ENCODE measurements around the gene EEF1E1. TPM values are rescaled to one million over a fixed set of nuclear protein-coding genes. Genes with fewer than 3 reads are reported as not detected.

Gene EEF1E1
- total and polyA plus RNA-seq, 2 donors from 2014 or later: 35.4 to 59.3 TPM

DNA sequence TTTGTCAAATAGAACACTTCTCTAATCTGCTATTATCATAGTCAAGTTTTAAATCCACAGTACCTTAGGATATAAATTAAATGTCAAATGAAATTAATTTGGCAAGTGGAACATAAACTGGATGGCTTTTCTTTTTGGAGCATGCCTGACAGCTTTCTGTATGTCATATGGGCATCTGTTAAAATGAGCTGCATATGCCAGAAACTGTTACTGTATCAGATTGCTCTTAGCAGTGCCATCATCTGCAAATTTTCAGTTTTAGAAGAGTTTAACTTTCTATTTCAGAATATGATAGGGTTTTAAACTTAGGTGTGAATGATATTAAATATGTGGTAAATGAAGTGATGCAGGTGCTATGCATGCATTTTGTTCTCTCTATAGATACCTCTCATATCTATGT is 3.4 kb upstream of the EEF1E1 start:
- no peak for TF ChIP-seq CTCF (IDR thresholded peaks at IDR 0.05; ENCODE audit: borderline replicate concordance, extremely low read depth, insufficient read depth)
- Histone ChIP-seq H3K36me3 (ENCODE audit: control insufficient read depth in 2 of 3, insufficient read depth in 3 of 3, low read length in 3 of 3) (no peaks in the 10 kb centered on the region), H3K9ac (ENCODE audit: low read length in 3 of 3) (no peak overlapping the region), H3K9me3 (ENCODE audit: control insufficient read depth in 2 of 3, insufficient read depth in 1 of 3, low read length in 3 of 3) (no peaks in the 10 kb centered on the region), H3K4me1 (ENCODE audit: control insufficient read depth in 2 of 3, insufficient read depth in 2 of 3, low read depth in 1 of 3, low read length in 3 of 3) (peaks cover 0 to 5% (median 4%) of the 10 kb centered on the region in 3 donors), H3K4me3 (ENCODE audit: low read length in 3 of 3) (no peak overlapping the region), H3K27me3 (ENCODE audit: control insufficient read depth, insufficient read depth, low read length) (no peaks in the 10 kb centered on the region), H3K27ac (ENCODE audit: low read depth in 2 of 2, low read length in 2 of 2) (no peak overlapping the region)
- FAIRE-seq (no peak), DNase-seq (no peak)
- intact Hi-C loops (cut with DNase I): no loop called here

DNA sequence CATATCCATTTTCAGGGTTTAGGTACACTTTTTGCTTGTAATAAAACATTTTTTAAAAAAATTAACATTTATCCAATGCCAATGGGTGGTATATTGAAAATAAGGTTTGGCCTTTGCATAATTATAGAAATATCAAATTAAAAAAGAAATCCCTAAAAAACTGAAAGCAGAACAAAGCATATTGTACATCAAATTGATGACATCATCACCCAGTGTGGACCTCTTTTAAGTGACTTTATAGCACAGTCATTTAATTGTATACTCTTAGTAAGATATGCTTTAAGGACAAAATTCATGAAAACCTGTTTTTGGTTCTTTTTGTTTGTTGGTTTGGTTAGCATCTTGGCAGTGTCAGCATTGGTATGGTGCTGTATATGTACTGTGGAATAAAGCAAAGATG is 1.4 kb upstream of the EEF1E1 start:
- DNase-seq (no peak), FAIRE-seq (no peak)
- no peak overlapping the region for H3K9ac ChIP-seq (ENCODE audit: low read length in 3 of 3)
- no peaks in the 10 kb centered on the region for H3K36me3 ChIP-seq (ENCODE audit: control insufficient read depth in 2 of 3, insufficient read depth in 3 of 3, low read length in 3 of 3)
- intact Hi-C loops (cut with DNase I): no loop called here
- peaks cover 0 to 8% (median 4%) of the 10 kb centered on the region in 3 donors for H3K4me1 ChIP-seq (ENCODE audit: control insufficient read depth in 2 of 3, insufficient read depth in 2 of 3, low read depth in 1 of 3, low read length in 3 of 3)
- no peak for TF ChIP-seq CTCF (IDR thresholded peaks at IDR 0.05; ENCODE audit: borderline replicate concordance, extremely low read depth, insufficient read depth)
- no peaks in the 10 kb centered on the region for H3K27me3 ChIP-seq (ENCODE audit: control insufficient read depth, insufficient read depth, low read length)
- no peak overlapping the region for H3K4me3 ChIP-seq (ENCODE audit: low read length in 3 of 3)
- H3K9me3 ChIP-seq (ENCODE audit: control insufficient read depth in 2 of 3, insufficient read depth in 1 of 3, low read length in 3 of 3): no peaks in the 10 kb centered on the region
- H3K27ac ChIP-seq (ENCODE audit: low read depth in 2 of 2, low read length in 2 of 2): no peak overlapping the region

DNA sequence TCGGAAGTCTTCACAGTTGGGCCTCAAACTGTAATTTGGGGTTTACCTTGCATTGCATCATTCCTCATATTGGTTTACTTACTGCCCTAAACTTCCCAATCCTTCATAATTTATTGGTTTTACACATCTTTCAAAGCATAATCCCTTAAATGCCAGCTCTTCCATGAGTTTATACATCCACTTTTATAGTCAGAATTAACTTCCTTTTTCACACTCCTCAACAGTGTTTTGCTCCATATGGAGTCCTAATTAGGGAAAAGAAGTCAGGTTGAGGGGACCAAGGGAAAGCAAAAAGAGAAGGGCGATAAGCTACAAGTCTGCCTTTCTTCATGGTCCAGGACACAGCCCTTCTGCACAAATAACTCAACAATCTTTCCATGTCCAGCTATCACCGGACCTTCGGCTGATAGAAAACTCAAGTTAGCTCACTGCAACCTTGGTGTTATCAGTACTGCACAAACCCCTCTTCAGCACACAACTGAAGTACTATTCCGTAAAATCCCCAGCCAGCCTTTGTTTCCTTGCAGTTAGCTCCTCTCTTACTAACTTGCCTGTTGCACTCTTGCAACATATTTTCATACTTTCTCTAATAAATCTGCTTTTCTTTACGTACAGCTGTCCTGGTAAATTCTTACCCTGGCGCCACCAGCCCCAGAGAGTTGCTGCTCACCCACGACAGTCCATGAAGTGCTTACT is 2.0 kb downstream of the EEF1E1 start:
- Histone ChIP-seq H3K4me3 (ENCODE audit: low read length in 3 of 3) (peak overlapping the region in 1 of 3 donors; percentile 19), H3K9ac (ENCODE audit: low read length in 3 of 3) (no peak overlapping the region), H3K36me3 (ENCODE audit: control insufficient read depth in 2 of 3, insufficient read depth in 3 of 3, low read length in 3 of 3) (peaks cover 2 to 10% (median 8%) of the 10 kb centered on the region in 3 donors), H3K9me3 (ENCODE audit: control insufficient read depth in 2 of 3, insufficient read depth in 1 of 3, low read length in 3 of 3) (no peaks in the 10 kb centered on the region), H3K27me3 (ENCODE audit: control insufficient read depth, insufficient read depth, low read length) (no peaks in the 10 kb centered on the region), H3K27ac (ENCODE audit: low read depth in 2 of 2, low read length in 2 of 2) (no peak overlapping the region), H3K4me1 (ENCODE audit: control insufficient read depth in 2 of 3, insufficient read depth in 2 of 3, low read depth in 1 of 3, low read length in 3 of 3) (peaks cover 0 to 8% (median 4%) of the 10 kb centered on the region in 3 donors)
- DNase-seq (no peak), FAIRE-seq (no peak)
- no peak for TF ChIP-seq CTCF (IDR thresholded peaks at IDR 0.05; ENCODE audit: borderline replicate concordance, extremely low read depth, insufficient read depth)
- intact Hi-C loops (cut with DNase I): no loop called here
